Prostate gland (tissue), 2 donors: ENCODE data around the gene TMEM69. TPM values are rescaled to one million over a fixed set of nuclear protein-coding genes. Genes with fewer than 3 reads are reported as not detected.

Source experiments
- DNase-seq: peaks from one replicate; pipeline ENCODE4 v3.0.0-alpha.2; 2019; ENCODE audit warnings: low spot score
- H3K27ac ChIP-seq, 2 donors: fragments of 200-600 bp; sonication (generic); 2 replicates each; pipeline ENCODE4 v1.5.1; 2017 to 2019
- H3K27me3 ChIP-seq: fragments of 200-600 bp; sonication (generic); replicated peaks from 2 replicates; pipeline ENCODE4 v1.5.1; 2019; ENCODE audit not compliant: insufficient read depth
- H3K36me3 ChIP-seq, 2 donors: fragments of 200-600 bp; sonication (generic); 1 replicate in 1 of 2; 2 replicates in 1 of 2; pipeline versions ENCODE4 v1.5.1 to v1.8.1; 2017 to 2019
- H3K4me1 ChIP-seq: fragments of 200-600 bp; sonication (generic); replicated peaks from 2 replicates; pipeline ENCODE4 v1.5.1; 2019
- H3K4me3 ChIP-seq, 2 donors: fragments of 200-600 bp; sonication (generic); 2 replicates each; pipeline ENCODE4 v1.5.1; 2017 to 2019
- H3K9me3 ChIP-seq: fragments of 200-600 bp; sonication (generic); 2 replicates; pipeline ENCODE4 v1.5.1; 2017
- CTCF ChIP-seq, 4 experiments: fragments of 200-600 bp in 2 of 4; fragments of 450-650 bp in 2 of 4; sonication (generic) in 2 of 4; IDR thresholded peaks; 1 replicate in 3 of 4; 2 replicates in 1 of 4; pipeline ENCODE4 v1.5.1; 2016 to 2019; ENCODE audit warnings: antibody characterized with exemption in 4 of 4, mild to moderate bottlenecking in 2 of 4, moderate library complexity in 2 of 4
- POLR2A ChIP-seq: fragments of 450-650 bp; IDR thresholded peaks from one replicate; pipeline ENCODE4 v1.6.1; 2016; ENCODE audit warnings: antibody characterized with exemption, mild to moderate bottlenecking
- POLR2AphosphoS5 ChIP-seq: sonication (generic); formaldehyde crosslinking; IDR thresholded peaks from one replicate; pipeline ENCODE4 v1.6.1; 2017; ENCODE audit warnings: antibody characterized with exemption
- WGBS: methylation state at CpG from one replicate; pipeline ENCODE4 v1.1.5; 2018; 5-methylcytosine and 5-hydroxymethylcytosine counted together
- intact Hi-C: fragments of 100-400 bp; cut with DNase I; formaldehyde crosslinking; loops from one replicate; pipeline ENCODE4 v1.14.2; 2022
- total RNA-seq, 2 donors: library from RNA; depleted of rRNA; stranded (reverse); fragments of >200 nt; gene quantifications; one replicate each; pipeline ENCODE4 v1.1.0, GENCODE V29; 2016

The TMEM69 gene, protein sequence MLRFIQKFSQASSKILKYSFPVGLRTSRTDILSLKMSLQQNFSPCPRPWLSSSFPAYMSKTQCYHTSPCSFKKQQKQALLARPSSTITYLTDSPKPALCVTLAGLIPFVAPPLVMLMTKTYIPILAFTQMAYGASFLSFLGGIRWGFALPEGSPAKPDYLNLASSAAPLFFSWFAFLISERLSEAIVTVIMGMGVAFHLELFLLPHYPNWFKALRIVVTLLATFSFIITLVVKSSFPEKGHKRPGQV
- 10 to 100 TPM; 29.6 to 32.9 TPM for total RNA-seq

- intact Hi-C loops = loop anchor here (5.0 kb wide), 3 partner anchors 106 to 489 kb away; partner anchors contain the start of genes MAST2, NASP, P3R3URF and TSPAN1
- TF ChIP-seq POLR2AphosphoS5 (peak; percentile 87), CTCF (IDR thresholded peaks at IDR 0.05) (peak in 1 of 4 experiments; percentile 30), POLR2A (peak; percentile 13)
- WGBS = 2% methylated on average over 24 of the region's 24 CpGs
These were observed at the start of gene TMEM69 for GRCh38 chr1:45687754-45688740. Gene TMEM69, plus strand, starts transcription at chr1:45688181. Its CDS starts 2,888 bp downstream, at chr1:45691069.

GRCh38 chr1:45640293-45640692, 47.7 kb upstream of the TMEM69 start:
- Histone ChIP-seq H3K27ac (no peak overlapping the region), H3K4me3 (no peak overlapping the region), H3K4me1 (peaks cover 3% of the 10 kb centered on the region), H3K27me3 (no peaks in the 10 kb centered on the region), H3K9me3 (no peaks in the 10 kb centered on the region), H3K36me3 (peaks cover 0 to 4% of the 10 kb centered on the region in 2 donors)
- intact Hi-C loops = no loop called here
- no peak for DNase-seq
- TF ChIP-seq POLR2AphosphoS5 (no peak), POLR2A (no peak), CTCF (IDR thresholded peaks at IDR 0.05) (no peak)
- 79% methylated on average over 1 of the region's 1 CpG for WGBS

More at GRCh38 chr1:45687754-45688740, at the start of gene TMEM69:
- peak within 1 kb of the TSS; percentile 94 to 98 for H3K27ac ChIP-seq
- peak; percentile 57 for DNase-seq
- H3K9me3 ChIP-seq = no peaks in the 10 kb centered on the region
- H3K27me3 ChIP-seq = no peaks in the 10 kb centered on the region
- H3K36me3 ChIP-seq = peaks cover 0 to under 1% of the 10 kb centered on the region in 2 donors
- H3K4me3 ChIP-seq = peak within 1 kb of the TSS; percentile 60 to 87
- H3K4me1 ChIP-seq = peaks cover 4% of the 10 kb centered on the region

DNA sequence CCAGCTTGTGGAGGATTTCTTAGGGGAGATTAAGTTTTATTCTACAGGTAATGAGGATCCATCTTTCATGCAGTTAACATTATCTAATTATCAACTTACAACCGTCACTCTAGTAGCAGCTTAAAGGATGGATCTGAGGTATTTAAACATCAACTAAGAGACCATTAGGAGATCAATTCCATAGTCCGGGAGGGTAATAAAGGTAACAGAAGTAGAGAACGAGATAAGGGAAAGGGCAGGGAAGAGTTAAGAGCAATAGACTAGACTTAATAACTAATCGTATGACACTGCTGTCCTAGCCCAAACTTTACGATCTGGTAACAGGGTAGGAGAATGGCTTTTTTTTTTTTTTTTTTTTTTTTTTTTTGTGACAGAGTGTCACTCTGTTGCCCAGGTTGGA, 44.7 kb upstream of the TMEM69 start:
- intact Hi-C loops = no loop called here
- Histone ChIP-seq H3K36me3 (peaks cover 0 to 4% of the 10 kb centered on the region in 2 donors), H3K9me3 (no peaks in the 10 kb centered on the region), H3K27ac (no peak overlapping the region), H3K4me3 (no peak overlapping the region), H3K27me3 (no peaks in the 10 kb centered on the region), H3K4me1 (peaks cover 3% of the 10 kb centered on the region)
- TF ChIP-seq POLR2AphosphoS5 (no peak), CTCF (IDR thresholded peaks at IDR 0.05) (no peak), POLR2A (no peak)
- DNase-seq = no peak
- WGBS = 55% methylated on average over 5 of the region's 5 CpGs

DNA sequence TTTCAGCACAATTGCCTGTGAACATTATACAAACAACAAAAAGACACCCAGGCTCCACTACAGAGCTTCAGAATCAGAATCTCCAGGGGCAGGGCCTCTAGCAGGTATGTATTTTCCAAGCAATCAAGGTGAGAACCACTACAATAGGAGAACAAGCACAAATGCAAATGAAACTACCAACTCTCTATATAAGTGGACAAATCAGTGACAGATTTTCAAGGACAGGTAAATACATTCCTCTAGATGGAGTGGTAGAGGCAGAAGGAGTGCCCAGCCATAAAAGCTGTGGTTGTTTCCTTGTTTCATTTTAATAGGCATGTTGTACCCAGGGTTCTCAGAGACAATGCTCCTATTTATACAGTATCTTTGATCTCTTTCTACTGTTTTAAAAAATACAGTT, 44.0 kb upstream of the TMEM69 start:
- Histone ChIP-seq H3K4me1 (peaks cover 3% of the 10 kb centered on the region), H3K9me3 (no peaks in the 10 kb centered on the region), H3K27me3 (no peaks in the 10 kb centered on the region), H3K36me3 (peaks cover 0 to 3% of the 10 kb centered on the region in 2 donors), H3K4me3 (no peak overlapping the region), H3K27ac (peak overlapping the region; percentile 50 to 52)
- DNase-seq = peak; percentile 59
- intact Hi-C loops = no loop called here
- TF ChIP-seq CTCF (IDR thresholded peaks at IDR 0.05) = peak in 3 of 4 experiments; percentile 32 to 49 (median 48)
- no peak for TF ChIP-seq POLR2A
- peak; percentile 85 for TF ChIP-seq POLR2AphosphoS5
